Neural cell (in vitro differentiated cells): Measurements from ENCODE around the gene MALRD1. TPM values are rescaled to one million over a fixed set of nuclear protein-coding genes. Genes with fewer than 3 reads are reported as not detected.
"Not testable (repeated sequence)": the region's sequence is repeated elsewhere in the genome, so short reads cannot be mapped to it uniquely, and the experiment has no call there.

Source experiments
- H2AFZ ChIP-seq: fragments of 200-600, 300-800 bp; sonication (generic), shearing (Covaris generic); 2 replicates; pipeline ENCODE4 v1.6.0; 2014; ENCODE audit warnings: low read depth, mild to moderate bottlenecking, antibody characterized with exemption, low read length, moderate library complexity
- H3F3A ChIP-seq: fragments of 200-600 bp; shearing (Covaris generic); 2 replicates; pipeline ENCODE4 v1.6.1; 2016; ENCODE audit warnings: mild to moderate bottlenecking, moderate library complexity, mixed read lengths, antibody characterized with exemption, low read length; ENCODE audit not compliant: insufficient read depth, poor library complexity, severe bottlenecking
- H3K27ac ChIP-seq: fragments of 200-600, 300-800 bp; sonication (generic), shearing (Covaris generic); 2 replicates; pipeline ENCODE4 v1.5.1; 2014; ENCODE audit warnings: mild to moderate bottlenecking, low read length, moderate library complexity
- H3K27me3 ChIP-seq: fragments of 300-800, 200-600 bp; sonication (generic), shearing (Covaris generic); 2 replicates; pipeline ENCODE4 v1.6.0; 2014; ENCODE audit warnings: mild to moderate bottlenecking, low read depth, low read length, moderate library complexity; ENCODE audit not compliant: insufficient read depth
- H3K36me3 ChIP-seq: fragments of 300-800, 200-600 bp; sonication (generic), shearing (Covaris generic); 2 replicates; pipeline ENCODE4 v1.5.1; 2014; ENCODE audit warnings: mild to moderate bottlenecking, antibody characterized with exemption, low read length, moderate library complexity; ENCODE audit not compliant: insufficient read depth
- H3K4me2 ChIP-seq: fragments of 300-800, 200-600 bp; sonication (generic), shearing (Covaris generic); 2 replicates; pipeline ENCODE4 v1.6.0; 2014; ENCODE audit warnings: mild to moderate bottlenecking, low read length
- H3K4me3 ChIP-seq: fragments of 300-800, 200-600 bp; sonication (generic), shearing (Covaris generic); 2 replicates; pipeline ENCODE4 v1.5.1; 2014; ENCODE audit warnings: mild to moderate bottlenecking, low read length, moderate library complexity
- H3K79me2 ChIP-seq: fragments of 200-600 bp; shearing (Covaris generic); replicated peaks from 2 replicates; pipeline ENCODE4 v1.6.0; 2014; ENCODE audit warnings: mild to moderate bottlenecking, low read length, moderate library complexity; ENCODE audit not compliant: insufficient read depth
- H3K9ac ChIP-seq: fragments of 300-800, 200-600 bp; sonication (generic), shearing (Covaris generic); 2 replicates; pipeline ENCODE4 v1.6.1; 2016; ENCODE audit warnings: mild to moderate bottlenecking, low read length, mixed read lengths
- H3K9me2 ChIP-seq: fragments of 200-600 bp; shearing (Covaris generic); 2 replicates; pipeline ENCODE4 v1.6.1; 2016; ENCODE audit warnings: mild to moderate bottlenecking, low read length, mixed read lengths; ENCODE audit not compliant: insufficient read depth
- H3K9me3 ChIP-seq: fragments of 200-600, 300-800 bp; sonication (generic), shearing (Covaris generic); 2 replicates; pipeline ENCODE4 v1.6.1; 2016; ENCODE audit warnings: mild to moderate bottlenecking, mixed run types, low read length, moderate library complexity, mixed read lengths
- H4K20me1 ChIP-seq: fragments of 200-600 bp; shearing (Covaris generic); 2 replicates; pipeline ENCODE4 v1.6.1; 2016; ENCODE audit warnings: mild to moderate bottlenecking, mixed run types; ENCODE audit not compliant: insufficient read depth
- CTCF ChIP-seq: fragments of 450-650 bp; IDR thresholded peaks from 2 replicates; pipeline ENCODE4 v1.5.1; 2014; ENCODE audit warnings: antibody characterized with exemption, mild to moderate bottlenecking, moderate library complexity; ENCODE audit not compliant: poor library complexity, severe bottlenecking
- EP300 ChIP-seq: fragments of 450-650 bp; conservative IDR thresholded peaks from 2 replicates; pipeline ENCODE4 v1.6.1; 2014; ENCODE audit warnings: antibody characterized with exemption, mild to moderate bottlenecking, moderate library complexity; ENCODE audit not compliant: poor library complexity, severe bottlenecking
- EZH2 ChIP-seq: fragments of 200-600, 300-800 bp; shearing (Covaris generic), sonication (generic); IDR thresholded peaks from 2 replicates; pipeline ENCODE4 v1.6.1; 2014; ENCODE audit warnings: antibody characterized with exemption, low read length, borderline replicate concordance, mild to moderate bottlenecking; ENCODE audit not compliant: insufficient read depth, poor library complexity, severe bottlenecking
- MXI1 ChIP-seq: fragments of 450-650 bp; conservative IDR thresholded peaks from 2 replicates; pipeline ENCODE4 v1.6.1; 2014; ENCODE audit warnings: antibody characterized with exemption, mild to moderate bottlenecking; ENCODE audit not compliant: poor library complexity, severe bottlenecking
- POLR2AphosphoS5 ChIP-seq: IDR thresholded peaks from 2 replicates; pipeline ENCODE4 v1.6.1; 2012
- RAD21 ChIP-seq: fragments of 450-650 bp; conservative IDR thresholded peaks from 2 replicates; pipeline ENCODE4 v1.6.1; 2014; ENCODE audit warnings: antibody characterized with exemption, mild to moderate bottlenecking, moderate library complexity
- REST ChIP-seq: IDR thresholded peaks from 2 replicates; pipeline ENCODE4 v1.6.1; 2012; ENCODE audit warnings: borderline replicate concordance
- SMC3 ChIP-seq: fragments of 450-650 bp; conservative IDR thresholded peaks from 2 replicates; pipeline ENCODE4 v1.6.1; 2014; ENCODE audit warnings: antibody characterized with exemption, mild to moderate bottlenecking, moderate library complexity; ENCODE audit not compliant: poor library complexity
- TAF1 ChIP-seq: IDR thresholded peaks from 2 replicates; pipeline ENCODE4 v1.6.1; 2012; ENCODE audit warnings: low read depth
- polyA plus RNA-seq: library from polyadenylated mRNA; depleted of rRNA; stranded (reverse); fragments of >200 nt; gene quantifications from 2 replicates; pipeline ENCODE4 v1.2.3, GENCODE V29; 2014

The MALRD1 gene
- polyA plus RNA-seq, 1 donor from 2014 or later = 0.21 TPM

- H3K9me2 ChIP-seq, H2AFZ ChIP-seq, H3K4me3 ChIP-seq, H3K4me2 ChIP-seq, H3K27ac ChIP-seq, H3K9ac ChIP-seq, H3K79me2 ChIP-seq, H3K27me3 ChIP-seq, H3K9me3 ChIP-seq, H3F3A ChIP-seq, H4K20me1 ChIP-seq, H3K36me3 ChIP-seq: not testable (repeated sequence)
Observed at GRCh38 chr10:19510005-19510732, 461.6 kb downstream of the MALRD1 start.

- no peak overlapping the region for H3K27ac ChIP-seq
- no peak overlapping the region for H3K4me2 ChIP-seq
- no peaks in the 10 kb centered on the region for H4K20me1 ChIP-seq
- H3K9ac ChIP-seq = no peak overlapping the region
- peaks cover 6% of the 10 kb centered on the region for H3K9me3 ChIP-seq
- H3F3A ChIP-seq = no peaks in the 10 kb centered on the region
- H3K79me2 ChIP-seq = no peaks in the 10 kb centered on the region
- H2AFZ ChIP-seq = no peak overlapping the region
- H3K36me3 ChIP-seq = no peaks in the 10 kb centered on the region
- no peak overlapping the region for H3K4me3 ChIP-seq
- H3K9me2 ChIP-seq = no peaks in the 10 kb centered on the region
- no peaks in the 10 kb centered on the region for H3K27me3 ChIP-seq
- no peak for TF ChIP-seq MXI1
- TF ChIP-seq RAD21 = no peak
- no peak for TF ChIP-seq EZH2
- no peak for TF ChIP-seq TAF1
- TF ChIP-seq CTCF = no peak
- TF ChIP-seq EP300 = no peak
- no peak for TF ChIP-seq POLR2AphosphoS5
- no peak for TF ChIP-seq SMC3
- TF ChIP-seq REST = no peak
Observed at GRCh38 chr10:19518109-19518508, 469.5 kb downstream of the MALRD1 start.

GRCh38 chr10:19518632-19519031 lies 470.0 kb downstream of the MALRD1 start:
- H3K4me3 ChIP-seq = no peak overlapping the region
- no peaks in the 10 kb centered on the region for H3K36me3 ChIP-seq
- H3K9me3 ChIP-seq = peaks cover 6% of the 10 kb centered on the region
- H3F3A ChIP-seq = no peaks in the 10 kb centered on the region
- TF ChIP-seq EZH2 = no peak
- TF ChIP-seq SMC3 = no peak
- no peak for TF ChIP-seq CTCF
- TF ChIP-seq MXI1 = no peak
- TF ChIP-seq TAF1 = no peak
- no peak for TF ChIP-seq POLR2AphosphoS5
- TF ChIP-seq RAD21 = no peak
- no peak for TF ChIP-seq REST
- no peak for TF ChIP-seq EP300
- no peaks in the 10 kb centered on the region for H4K20me1 ChIP-seq
- H3K4me2 ChIP-seq = no peak overlapping the region
- no peaks in the 10 kb centered on the region for H3K79me2 ChIP-seq
- no peak overlapping the region for H3K27ac ChIP-seq
- no peak overlapping the region for H2AFZ ChIP-seq
- no peaks in the 10 kb centered on the region for H3K9me2 ChIP-seq
- no peaks in the 10 kb centered on the region for H3K27me3 ChIP-seq
- no peak overlapping the region for H3K9ac ChIP-seq
